ENCODE data around the gene FGD2.
A peak's percentile ranks its signal among the peaks of the same experiment; 100 is the strongest.

FGD2 gene

DNA sequence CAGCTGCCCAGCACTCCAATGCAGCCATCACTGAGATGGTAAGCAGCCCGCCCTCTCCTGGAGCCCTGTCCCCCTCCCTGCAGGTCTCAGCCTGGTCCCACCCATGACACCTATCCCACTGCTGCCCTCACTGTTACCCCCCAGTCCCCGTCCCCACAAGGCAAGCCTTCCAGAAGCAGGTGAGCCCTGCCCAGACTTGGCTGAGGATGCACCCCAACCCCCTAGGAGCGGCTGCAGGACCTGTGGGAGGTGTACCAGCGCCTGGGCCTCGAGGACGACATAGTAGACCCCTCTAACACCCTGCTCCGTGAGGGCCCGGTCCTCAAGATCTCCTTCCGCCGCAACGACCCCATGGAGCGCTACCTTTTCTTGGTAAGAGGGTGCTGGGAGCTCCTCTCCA is 9.2 kb downstream of the FGD2 start:
- Mint-ChIP-seq H3K9me3 (no peaks in the 10 kb centered on the region), H3K27ac (no peak overlapping the region), H3K27me3 (no peaks in the 10 kb centered on the region), H3K36me3 (peaks cover 26% of the 10 kb centered on the region), H3K4me3 (no peak overlapping the region), H3K4me1 (peaks cover 23% of the 10 kb centered on the region)
- ATAC-seq (ENCODE audit: low read depth) (no peak), DNase-seq (ENCODE audit: low spot score in 2 of 2) (no peak)

DNA sequence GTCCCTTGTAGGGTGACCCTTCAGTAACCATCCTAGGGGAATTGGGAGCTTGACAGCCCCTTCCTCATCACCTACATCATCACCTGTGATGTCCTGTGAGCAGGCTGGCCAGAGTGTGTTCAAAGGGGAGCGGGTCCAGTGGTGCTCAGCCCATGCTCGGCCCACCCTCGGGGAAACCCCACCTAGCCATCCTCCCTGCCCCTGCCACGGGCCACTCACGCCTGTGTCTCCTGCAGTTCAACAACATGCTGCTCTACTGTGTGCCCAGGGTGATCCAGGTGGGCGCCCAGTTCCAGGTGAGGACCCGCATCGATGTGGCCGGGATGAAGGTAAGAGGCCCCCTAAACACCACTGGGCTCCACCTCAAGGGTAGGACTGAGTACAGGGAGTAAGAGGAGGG is 10.1 kb downstream of the FGD2 start:
- peaks cover 23% of the 10 kb centered on the region for H3K36me3 Mint-ChIP-seq
- no peaks in the 10 kb centered on the region for H3K9me3 Mint-ChIP-seq
- H3K4me1 Mint-ChIP-seq, result peaks cover 18% of the 10 kb centered on the region
- ATAC-seq (ENCODE audit: low read depth), result no peak
- DNase-seq (ENCODE audit: low spot score in 2 of 2), result no peak
- no peak overlapping the region for H3K4me3 Mint-ChIP-seq
- H3K27me3 Mint-ChIP-seq, result no peaks in the 10 kb centered on the region
- H3K27ac Mint-ChIP-seq, result no peak overlapping the region

DNA sequence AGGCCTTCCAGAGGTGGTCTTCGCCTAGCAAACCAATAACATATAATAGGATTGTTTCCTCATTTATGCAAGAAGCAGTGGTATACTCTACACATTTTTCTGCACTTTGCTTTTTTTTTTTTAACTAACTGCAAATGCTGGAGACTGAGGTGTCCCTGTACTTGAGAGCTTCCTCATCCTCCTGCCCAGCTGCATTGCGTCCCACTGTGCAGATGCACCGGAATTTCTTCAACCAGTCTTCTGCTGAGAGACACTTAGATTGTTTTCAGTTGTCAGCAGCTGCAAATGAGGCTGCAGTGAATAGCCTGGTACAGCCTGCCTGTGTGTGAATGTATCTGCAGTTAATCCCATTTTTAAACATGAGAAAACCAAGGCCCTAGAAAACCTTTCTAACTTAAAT is 11.5 kb downstream of the FGD2 start:
- Mint-ChIP-seq H3K9me3 (no peaks in the 10 kb centered on the region), H3K36me3 (peaks cover 23% of the 10 kb centered on the region), H3K4me1 (peaks cover 20% of the 10 kb centered on the region), H3K27me3 (no peaks in the 10 kb centered on the region), H3K27ac (no peak overlapping the region), H3K4me3 (no peak overlapping the region)
- DNase-seq (ENCODE audit: low spot score in 2 of 2), result no peak
- ATAC-seq (ENCODE audit: low read depth), result no peak

DNA sequence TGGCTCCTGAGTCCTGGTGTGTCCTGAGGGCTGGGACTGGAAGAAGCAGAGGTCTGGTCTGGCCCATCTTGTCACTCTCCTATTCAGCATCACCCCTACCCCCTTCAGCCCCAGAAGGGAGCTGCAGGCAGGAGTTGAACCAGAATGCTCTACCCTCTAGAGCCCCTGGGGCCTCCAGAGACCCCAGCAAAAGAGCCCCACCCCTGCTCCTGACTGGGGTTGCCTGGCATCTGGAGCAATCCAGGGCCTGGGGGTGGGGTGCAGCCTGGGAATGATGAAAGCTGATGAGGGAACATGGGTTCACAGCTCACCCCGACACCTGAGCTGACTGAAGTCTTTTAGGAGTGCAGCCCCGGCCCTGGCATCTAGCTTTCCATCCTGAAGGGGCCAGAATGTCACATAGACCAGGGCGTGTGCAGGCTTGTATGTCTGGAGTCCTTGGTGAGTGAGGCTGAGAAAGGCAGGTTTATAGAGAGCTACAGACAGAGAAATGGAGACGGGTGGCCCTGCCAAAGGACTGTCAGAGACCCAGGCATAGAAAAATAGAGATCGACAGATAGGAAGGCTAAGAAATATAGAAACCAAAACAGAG is 12.2 kb downstream of the FGD2 start:
- Mint-ChIP-seq H3K36me3 (peaks cover 26% of the 10 kb centered on the region), H3K4me1 (peaks cover 24% of the 10 kb centered on the region), H3K9me3 (no peaks in the 10 kb centered on the region), H3K27me3 (no peaks in the 10 kb centered on the region), H3K27ac (no peak overlapping the region), H3K4me3 (no peak overlapping the region)
- no peak for DNase-seq (ENCODE audit: low spot score in 2 of 2)
- no peak for ATAC-seq (ENCODE audit: low read depth)

DNA sequence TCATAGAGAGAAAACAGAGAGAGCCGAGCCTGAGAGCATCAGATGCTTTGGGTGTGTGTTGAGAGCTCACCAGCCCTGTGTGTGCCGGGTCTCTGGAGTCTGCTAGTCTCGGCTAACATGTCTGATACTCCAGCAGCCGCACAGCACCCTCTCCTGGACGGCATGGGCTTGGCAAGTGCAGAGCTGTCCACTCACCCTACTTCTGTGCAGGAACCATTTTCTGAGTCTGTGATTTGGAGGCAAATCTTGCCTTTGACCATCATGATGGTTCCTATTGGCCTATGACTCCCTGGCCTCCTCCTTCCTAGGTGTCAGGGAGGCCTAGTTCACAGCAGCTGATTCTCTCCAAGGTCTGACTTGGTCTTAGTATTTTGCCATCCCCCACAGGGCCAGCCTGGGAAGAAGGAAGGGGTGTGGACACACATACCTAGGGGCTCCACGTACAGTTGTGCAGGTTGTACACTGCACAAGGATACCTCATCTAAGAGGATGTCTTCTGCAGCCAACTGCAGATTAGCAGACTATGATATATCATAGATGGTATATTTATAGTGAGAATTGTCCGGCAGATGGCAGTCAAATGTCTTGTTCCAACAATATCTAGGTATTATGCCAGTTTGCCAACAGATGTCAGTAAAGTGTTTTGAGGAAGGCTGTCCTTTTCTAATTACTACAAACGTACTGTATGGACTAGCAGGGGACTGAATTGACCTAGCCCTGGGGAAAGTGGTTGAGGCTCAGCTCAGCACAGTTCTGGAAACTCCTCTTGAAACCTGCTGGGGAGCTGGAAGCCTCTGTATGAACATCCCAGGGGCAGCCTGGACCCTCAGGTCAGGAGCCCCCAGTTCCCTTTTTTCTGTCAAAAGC is 13.0 kb downstream of the FGD2 start:
- Mint-ChIP-seq H3K4me1 (peaks cover 28% of the 10 kb centered on the region), H3K9me3 (no peaks in the 10 kb centered on the region), H3K36me3 (peaks cover 32% of the 10 kb centered on the region), H3K27me3 (no peaks in the 10 kb centered on the region), H3K27ac (peak overlapping the region; percentile 9), H3K4me3 (no peak overlapping the region)
- DNase-seq (ENCODE audit: low spot score in 2 of 2), result peak; percentile 80 to 88
- ATAC-seq (ENCODE audit: low read depth), result peak; percentile 95

DNA sequence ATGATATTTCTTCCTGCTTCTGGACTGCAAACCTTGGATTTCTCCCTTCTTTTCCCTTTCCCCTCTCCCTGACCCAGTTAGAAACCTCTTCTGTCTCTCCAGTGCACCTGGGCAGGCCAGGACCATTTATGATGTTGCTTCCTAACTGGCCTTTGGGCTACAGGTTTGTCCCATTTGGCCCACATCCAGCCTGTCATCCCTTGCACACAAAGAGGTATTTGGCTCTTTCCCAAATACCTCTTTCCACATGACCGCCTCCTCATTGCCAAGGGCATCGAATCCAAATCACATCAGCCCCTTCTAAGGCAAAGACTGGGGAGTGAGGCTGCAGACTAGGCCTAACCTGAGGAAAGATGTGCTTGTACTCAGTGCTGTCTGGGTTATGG is 13.6 kb downstream of the FGD2 start:
- H3K9me3 Mint-ChIP-seq, result no peaks in the 10 kb centered on the region
- H3K4me3 Mint-ChIP-seq, result peak overlapping the region; percentile 3
- H3K27ac Mint-ChIP-seq, result no peak overlapping the region
- peaks cover 28% of the 10 kb centered on the region for H3K4me1 Mint-ChIP-seq
- H3K36me3 Mint-ChIP-seq, result peaks cover 32% of the 10 kb centered on the region
- ATAC-seq (ENCODE audit: low read depth) (no peak), DNase-seq (ENCODE audit: low spot score in 2 of 2) (no peak)
- H3K27me3 Mint-ChIP-seq, result no peaks in the 10 kb centered on the region

DNA sequence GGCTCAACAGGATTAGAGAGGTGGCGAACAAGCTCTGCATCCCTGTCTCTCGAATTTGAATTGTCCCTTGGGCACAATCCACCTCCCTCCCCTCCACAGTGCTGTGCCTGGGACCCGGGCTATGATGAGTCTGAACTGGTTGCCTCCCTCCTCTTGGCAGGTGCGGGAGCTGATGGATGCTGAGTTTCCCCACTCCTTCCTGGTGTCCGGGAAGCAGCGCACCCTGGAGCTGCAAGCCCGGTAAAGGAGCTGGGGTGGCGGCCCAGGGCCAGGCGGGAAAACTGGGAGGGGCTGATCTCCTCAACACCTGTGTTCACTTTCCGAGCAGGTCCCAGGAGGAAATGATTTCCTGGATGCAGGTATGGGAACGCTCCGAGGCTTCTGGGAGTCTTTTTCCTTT is 14.9 kb downstream of the FGD2 start:
- H3K36me3 Mint-ChIP-seq, result peaks cover 38% of the 10 kb centered on the region
- peaks cover 28% of the 10 kb centered on the region for H3K4me1 Mint-ChIP-seq
- ATAC-seq (ENCODE audit: low read depth), result no peak

DNA sequence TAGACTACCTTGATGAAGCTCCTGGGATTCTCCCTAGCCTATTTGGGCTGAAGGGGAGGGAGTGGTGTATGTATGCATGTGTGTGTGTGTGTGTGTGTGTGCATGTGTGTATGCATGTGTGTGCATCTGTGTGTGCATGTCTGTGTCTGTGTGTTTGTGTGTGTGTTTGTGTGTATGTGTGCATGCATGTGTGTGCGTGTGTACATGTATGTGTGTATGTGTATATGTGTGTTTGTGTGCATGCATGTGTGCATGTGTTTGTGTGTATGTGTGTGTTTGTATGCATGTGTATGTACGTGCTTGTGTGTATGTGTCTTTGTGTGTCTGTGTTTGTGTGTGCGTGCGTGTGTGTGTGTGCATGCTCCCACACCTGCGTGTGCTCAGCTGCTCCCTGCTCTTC is 15.4 kb downstream of the FGD2 start:
- Mint-ChIP-seq H3K4me1 (peaks cover 28% of the 10 kb centered on the region), H3K36me3 (peaks cover 38% of the 10 kb centered on the region), H3K27ac (no peak overlapping the region), H3K4me3 (no peak overlapping the region), H3K27me3 (no peaks in the 10 kb centered on the region), H3K9me3 (no peaks in the 10 kb centered on the region)
- ATAC-seq (ENCODE audit: low read depth) (no peak), DNase-seq (ENCODE audit: low spot score in 2 of 2) (no peak)

More for the DNA sequence above, 14.9 kb downstream of the FGD2 start:
- Mint-ChIP-seq H3K27me3 (no peaks in the 10 kb centered on the region), H3K9me3 (no peaks in the 10 kb centered on the region), H3K27ac (no peak overlapping the region), H3K4me3 (no peak overlapping the region)
- DNase-seq (ENCODE audit: low spot score in 2 of 2), result no peak

DNA sequence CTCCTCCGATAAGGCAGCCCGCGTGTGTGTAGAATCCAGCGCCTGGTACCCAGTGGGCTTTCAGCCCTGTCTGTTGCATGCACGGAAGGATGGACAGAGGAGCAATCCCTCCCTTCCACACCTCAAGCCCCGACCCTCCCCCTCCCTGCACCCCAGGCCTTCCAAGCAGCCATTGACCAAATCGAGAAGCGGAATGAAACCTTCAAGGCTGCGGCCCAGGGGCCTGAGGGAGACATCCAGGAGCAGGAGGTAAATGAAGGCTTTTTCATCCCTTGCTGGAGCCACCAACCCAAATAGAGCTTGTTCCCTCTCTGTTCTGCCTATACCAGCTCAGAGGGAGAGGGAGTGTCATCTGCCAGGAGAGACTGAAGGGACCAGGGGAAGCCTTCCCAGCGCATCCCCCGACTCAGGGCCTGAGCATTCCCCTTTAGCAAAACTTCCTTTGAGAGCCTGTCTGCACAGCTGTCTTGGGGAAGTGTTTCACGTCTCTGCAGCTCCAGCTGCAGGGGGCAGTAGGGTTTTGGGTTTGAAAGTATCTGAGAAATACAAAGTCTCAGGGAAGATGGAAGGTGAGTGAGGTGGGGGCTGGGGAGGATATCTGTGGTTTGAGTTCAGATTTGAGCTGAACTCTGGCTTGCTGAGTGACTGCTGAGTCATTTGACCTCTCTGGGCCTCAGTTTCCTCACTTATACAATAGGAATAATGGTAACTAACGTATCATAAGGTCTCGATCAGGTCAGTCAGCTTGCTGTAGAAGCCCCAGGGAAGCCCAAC is 16.1 kb downstream of the FGD2 start:
- H3K27me3 Mint-ChIP-seq, result no peaks in the 10 kb centered on the region
- peaks cover 38% of the 10 kb centered on the region for H3K36me3 Mint-ChIP-seq
- DNase-seq (ENCODE audit: low spot score in 2 of 2) (no peak), ATAC-seq (ENCODE audit: low read depth) (no peak)
- H3K4me1 Mint-ChIP-seq, result peaks cover 28% of the 10 kb centered on the region
- no peak overlapping the region for H3K4me3 Mint-ChIP-seq
- no peaks in the 10 kb centered on the region for H3K9me3 Mint-ChIP-seq
- H3K27ac Mint-ChIP-seq, result no peak overlapping the region

DNA sequence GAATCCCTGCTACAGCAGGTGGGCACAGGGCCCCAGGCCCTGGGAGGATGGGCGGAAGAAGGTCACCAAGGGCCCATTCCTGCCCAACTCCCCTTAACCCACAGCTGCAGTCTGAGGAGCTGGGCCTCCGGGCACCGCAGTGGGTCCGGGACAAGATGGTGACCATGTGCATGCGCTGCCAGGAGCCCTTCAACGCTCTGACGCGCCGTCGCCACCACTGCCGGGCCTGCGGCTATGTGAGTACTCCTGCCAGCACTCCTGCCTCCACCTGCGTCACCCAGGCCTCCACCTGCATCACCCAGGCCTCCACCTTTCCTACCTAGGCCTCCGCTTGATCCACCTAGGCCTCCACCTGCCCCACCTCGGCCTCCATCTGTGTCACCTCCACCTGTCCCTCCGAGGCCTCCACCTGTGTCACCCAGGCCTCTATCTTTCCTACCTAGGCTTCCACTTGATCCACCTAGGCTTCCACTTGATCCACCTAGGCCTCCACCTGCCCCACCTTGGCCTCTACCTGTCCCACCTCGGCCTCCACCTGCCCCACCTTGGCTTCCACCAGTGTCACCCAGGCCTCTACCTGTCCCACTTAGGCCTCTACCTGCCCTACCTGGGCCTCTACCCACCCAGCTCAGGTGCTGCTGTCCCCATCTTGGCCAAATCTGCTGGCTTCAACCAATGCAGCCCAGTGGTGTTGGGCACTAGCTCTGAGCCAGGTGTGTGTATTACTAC is 16.8 kb downstream of the FGD2 start:
- no peak for ATAC-seq (ENCODE audit: low read depth)
- H3K36me3 Mint-ChIP-seq, result peaks cover 39% of the 10 kb centered on the region
- no peaks in the 10 kb centered on the region for H3K9me3 Mint-ChIP-seq
- no peak for DNase-seq (ENCODE audit: low spot score in 2 of 2)
- no peaks in the 10 kb centered on the region for H3K27me3 Mint-ChIP-seq
- no peak overlapping the region for H3K4me3 Mint-ChIP-seq
- H3K4me1 Mint-ChIP-seq, result peaks cover 27% of the 10 kb centered on the region
- H3K27ac Mint-ChIP-seq, result no peak overlapping the region

DNA sequence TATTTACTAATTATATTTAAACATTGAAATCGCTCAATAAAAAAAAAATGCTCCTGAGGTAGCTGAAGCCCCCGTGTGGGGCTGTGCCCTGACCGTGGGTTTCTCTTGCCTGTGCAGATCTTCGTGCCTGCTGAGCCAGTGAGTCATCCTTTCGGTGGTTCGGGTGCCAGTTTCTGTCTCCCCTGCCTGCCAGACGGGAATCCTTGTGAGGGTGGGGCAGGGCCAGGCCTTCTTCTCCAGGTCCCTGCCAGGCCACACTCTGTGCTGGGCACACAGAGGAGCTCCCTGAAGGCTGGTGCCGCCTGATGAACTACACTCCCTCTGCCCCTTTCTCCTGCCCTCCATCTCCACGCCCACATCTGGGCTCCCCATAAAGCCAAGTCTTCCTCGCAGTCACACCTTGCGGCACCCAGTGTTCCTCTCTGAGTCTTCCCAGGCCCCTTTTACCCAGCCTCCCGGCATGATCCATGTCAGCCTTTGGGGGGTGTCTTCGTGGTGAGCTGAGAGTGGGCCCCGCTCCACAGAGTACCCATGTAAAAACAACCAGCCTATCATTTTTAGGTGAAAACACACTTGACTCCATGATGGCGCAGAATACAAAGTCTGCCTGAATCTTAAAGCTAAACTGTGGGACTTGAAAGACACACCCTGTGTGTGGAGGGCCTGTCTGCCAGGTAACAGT is 19.3 kb downstream of the FGD2 start:
- Mint-ChIP-seq H3K4me3 (no peak overlapping the region), H3K27ac (no peak overlapping the region), H3K27me3 (no peaks in the 10 kb centered on the region), H3K4me1 (peaks cover 18% of the 10 kb centered on the region), H3K9me3 (no peaks in the 10 kb centered on the region), H3K36me3 (peaks cover 47% of the 10 kb centered on the region)
- DNase-seq (ENCODE audit: low spot score in 2 of 2) (no peak), ATAC-seq (ENCODE audit: low read depth) (no peak)

DNA sequence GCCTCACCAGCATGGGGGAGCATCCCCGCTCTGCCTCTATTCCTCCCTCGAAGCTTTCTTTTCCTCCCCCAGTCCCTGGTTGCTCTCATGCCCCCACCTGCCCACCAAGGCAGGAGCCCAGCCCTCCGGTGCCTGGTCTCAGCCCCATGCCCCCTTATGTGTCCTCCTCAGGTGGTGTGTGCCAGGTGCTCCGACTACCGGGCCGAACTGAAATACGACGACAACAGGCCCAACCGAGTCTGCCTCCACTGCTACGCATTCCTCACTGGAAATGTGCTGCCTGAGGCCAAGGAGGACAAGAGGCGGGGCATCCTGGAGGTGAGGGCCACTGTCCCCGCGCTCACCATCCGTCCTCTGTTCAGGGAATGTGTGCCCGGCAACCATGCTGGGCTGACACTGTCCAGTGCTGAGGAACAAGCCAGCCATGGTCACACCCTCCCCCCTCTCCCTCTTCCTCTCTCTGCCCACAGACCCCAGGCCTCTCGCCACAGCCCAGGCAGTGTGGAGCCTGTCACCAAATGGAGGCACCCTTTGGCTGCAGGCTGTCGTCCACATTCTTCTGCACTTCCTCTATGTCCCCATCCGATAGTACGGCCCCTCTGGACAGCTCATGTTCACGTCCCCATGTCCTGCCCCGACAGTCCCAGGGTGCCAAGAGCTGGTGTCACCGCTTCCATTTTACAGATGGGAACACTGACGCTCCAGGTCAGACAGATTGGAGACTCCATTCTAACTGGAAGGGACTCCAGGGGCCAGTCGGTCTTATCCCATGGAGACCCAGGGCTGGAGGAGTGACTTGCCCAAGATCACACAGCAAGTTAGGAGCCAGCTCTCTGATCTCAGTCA is 20.4 kb downstream of the FGD2 start:
- Mint-ChIP-seq H3K36me3 (peaks cover 53% of the 10 kb centered on the region), H3K4me1 (peaks cover 16% of the 10 kb centered on the region), H3K4me3 (no peak overlapping the region), H3K9me3 (peaks cover 3% of the 10 kb centered on the region), H3K27me3 (no peaks in the 10 kb centered on the region), H3K27ac (no peak overlapping the region)
- DNase-seq (ENCODE audit: low spot score in 2 of 2), result no peak
- no peak for ATAC-seq (ENCODE audit: low read depth)
